DMS53 treated with DMSO at 0.1 percent for 48 hours (cell line): ENCODE measurements around the gene CA7.
"Not testable (repeated sequence)": the region's sequence is repeated elsewhere in the genome, so short reads cannot be mapped to it uniquely, and the experiment has no call there.

ENCODE experiments used
- DNase-seq: peaks from one replicate; lab custom pipeline; 2025; ENCODE audit not compliant: unreplicated experiment; lab: John Stamatoyannopoulos, UW

Gene CA7

DNA sequence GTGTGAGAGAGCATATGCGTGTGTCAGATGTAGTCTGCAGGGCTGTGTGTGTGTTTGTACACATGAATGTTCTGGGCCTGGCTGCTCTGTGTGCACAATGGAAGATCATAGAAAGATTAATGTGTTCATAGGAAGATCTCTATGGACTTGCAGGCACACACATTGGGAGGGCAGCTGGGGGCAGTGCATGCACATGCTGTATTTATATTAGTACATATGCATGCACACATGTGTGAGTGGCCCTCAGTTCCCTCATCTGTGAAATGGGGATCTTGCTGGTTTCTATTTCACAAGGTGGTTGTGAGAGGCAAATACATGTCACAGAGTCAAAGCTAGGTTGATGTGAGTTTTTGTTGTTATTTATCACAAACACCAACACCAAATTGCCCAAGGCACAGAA lies 2.1 kb downstream of the CA7 start:
- no peak for DNase-seq

DNA sequence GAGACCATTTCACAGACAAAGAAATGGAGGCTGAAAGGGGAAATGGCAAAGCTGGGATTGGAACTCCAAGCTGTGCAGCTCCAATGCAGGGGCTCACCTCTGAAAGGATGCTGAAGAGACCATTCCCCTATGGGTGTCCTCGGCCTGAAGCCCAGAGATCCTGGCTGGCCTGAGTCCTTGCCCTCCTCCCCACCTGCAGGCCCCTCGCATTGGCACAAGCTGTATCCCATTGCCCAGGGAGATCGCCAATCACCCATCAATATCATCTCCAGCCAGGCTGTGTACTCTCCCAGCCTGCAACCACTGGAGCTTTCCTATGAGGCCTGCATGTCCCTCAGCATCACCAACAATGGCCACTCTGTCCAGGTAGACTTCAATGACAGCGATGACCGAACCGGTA lies 2.6 kb downstream of the CA7 start:
- DNase-seq = no peak

DNA sequence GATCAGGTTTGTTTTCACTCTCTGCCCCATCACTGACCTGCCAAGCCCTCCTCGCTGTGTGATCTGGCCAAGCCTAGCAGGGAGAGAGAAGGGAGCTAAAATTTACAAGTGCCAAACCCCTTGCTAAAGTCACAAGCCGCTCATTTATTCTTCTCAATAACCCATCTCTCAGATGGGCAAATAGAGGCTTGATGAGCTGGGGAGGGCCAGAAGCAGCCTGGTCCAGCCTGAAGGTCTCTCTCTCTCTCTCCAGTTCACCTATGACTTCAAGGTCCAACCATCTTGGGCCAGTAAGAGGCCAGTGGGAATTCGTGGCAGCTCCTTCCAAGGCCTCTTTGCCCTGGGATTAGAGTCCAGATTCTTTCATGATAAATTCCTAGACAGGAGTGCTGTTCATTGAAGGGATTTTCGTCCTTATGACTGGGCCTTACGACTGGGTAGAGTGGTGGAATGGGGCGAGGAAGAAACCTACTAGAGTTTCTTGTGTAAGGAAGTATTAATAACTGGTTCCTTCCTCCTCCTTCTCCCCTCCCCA lies 3.4 kb downstream of the CA7 start:
- DNase-seq = no peak

DNA sequence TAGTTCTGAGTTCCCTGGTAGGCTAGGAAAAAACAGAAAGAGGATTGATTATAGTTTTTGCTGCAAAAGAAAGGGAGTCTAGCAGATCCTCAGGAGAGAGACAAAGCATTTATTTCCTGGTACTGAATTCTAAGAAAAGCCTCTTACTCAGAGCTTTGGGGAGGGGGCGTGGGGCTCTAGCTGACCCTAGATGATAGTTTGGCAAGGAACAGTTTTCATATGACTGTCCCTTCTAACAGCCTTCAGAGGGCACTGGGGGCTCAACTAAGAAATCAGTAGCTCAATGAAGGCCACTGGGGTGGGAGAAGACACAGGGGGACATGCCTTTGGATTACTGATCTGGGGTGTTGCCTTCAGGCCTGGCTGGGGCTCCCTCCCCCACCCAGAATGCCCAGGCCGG lies 4.0 kb downstream of the CA7 start:
- no peak for DNase-seq

DNA sequence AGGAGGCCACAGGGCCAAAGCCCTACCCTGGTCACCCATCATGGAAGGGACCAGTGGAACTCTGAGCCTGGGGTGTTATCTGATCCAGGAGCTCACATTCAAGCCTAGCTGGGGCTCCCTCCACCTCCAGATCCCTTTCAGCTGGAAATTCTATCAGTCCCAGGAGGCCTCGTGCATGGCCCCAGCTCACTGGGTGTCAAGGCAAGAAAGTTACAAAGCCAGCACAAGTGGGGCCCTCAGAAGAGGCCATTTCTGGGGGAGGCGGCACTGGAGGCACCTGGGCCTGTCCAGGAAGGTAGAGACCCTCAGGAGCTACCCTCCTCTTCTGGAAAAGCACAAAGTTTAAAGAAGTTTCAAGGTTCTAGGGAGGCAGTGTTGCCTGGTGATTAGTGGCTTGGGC lies 4.8 kb downstream of the CA7 start:
- no peak for DNase-seq

DNA sequence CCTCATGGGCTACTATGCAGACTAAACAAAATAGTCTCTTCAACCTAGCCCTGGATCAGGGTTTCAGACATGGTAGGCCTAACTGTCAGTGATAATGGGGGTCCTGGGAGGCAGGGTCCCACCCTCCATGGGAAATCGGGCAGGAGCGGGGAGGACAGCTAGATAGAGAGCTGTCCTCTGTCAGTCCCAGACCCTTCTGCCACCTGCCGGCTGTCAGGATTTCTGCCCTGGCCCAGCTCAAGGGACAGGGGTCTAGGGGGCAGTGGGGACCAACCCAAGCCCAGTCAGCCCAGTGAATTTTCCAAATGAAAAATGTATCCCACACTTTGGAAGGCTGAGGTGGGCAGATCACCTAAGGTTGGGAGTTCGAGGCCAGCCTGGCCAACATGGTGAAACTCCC lies 5.3 kb downstream of the CA7 start:
- no peak for DNase-seq

DNA sequence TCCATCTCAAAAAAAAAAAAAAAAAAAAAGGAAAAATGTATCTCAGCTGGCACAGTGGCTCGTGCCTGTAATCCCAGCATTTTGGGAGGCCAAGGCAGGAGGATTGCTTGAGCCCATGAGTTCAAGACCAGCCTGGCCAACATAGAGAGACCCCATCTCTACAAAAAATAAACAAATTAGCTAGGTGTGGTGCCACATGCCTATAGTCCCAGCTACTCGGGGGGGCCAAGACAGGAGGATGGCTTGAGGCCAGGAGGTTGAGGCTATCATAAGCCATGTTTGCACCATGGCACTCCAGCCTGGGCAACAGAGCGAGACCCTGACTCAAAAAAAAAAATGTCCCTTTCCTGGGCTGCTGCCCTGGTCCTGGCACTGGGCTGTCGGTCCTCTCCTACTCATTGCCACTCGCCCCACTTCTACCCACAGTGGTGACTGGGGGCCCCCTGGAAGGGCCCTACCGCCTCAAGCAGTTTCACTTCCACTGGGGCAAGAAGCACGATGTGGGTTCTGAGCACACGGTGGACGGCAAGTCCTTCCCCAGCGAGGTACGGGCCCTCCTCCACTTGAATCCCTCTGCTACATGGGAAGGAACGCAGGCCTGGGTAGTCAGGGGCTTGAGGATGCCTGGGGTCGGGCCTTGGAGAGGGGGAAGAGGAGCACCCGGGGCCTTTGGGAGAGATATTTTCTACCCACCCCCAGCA lies 6.1 kb downstream of the CA7 start:
- no peak for DNase-seq

DNA sequence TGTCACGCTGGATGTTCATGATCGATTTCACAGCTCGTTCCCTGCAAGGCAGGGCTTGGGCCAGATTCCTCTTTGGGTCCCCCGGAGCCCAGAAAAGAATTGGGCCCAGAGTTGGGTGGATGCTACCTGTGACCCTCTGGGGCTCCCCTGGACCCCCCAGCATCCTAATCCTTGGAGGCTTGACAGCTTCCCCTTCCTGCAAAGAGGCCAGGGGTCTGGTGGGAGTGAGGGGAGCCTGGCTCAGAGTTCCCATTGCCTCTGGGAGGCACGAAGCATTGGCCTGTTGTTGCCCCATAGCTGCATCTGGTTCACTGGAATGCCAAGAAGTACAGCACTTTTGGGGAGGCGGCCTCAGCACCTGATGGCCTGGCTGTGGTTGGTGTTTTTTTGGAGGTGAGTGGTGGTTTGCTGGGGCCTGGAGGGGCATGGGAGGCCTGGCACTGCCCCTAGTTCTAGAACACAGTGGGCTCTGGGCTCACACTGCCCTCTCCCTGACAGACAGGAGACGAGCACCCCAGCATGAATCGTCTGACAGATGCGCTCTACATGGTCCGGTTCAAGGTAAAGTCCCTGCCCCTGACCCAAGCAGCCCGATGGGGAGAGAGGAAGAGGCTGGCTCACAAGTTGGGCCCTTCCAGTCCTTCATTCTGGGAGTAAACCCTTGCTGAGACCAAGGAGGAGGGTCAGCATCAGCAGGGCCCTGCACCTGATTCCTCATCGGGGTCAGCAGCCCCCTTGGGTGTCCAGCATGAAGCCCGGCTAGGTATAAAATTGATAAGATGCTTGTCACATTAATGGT lies 7.2 kb downstream of the CA7 start:
- DNase-seq = no peak

DNA sequence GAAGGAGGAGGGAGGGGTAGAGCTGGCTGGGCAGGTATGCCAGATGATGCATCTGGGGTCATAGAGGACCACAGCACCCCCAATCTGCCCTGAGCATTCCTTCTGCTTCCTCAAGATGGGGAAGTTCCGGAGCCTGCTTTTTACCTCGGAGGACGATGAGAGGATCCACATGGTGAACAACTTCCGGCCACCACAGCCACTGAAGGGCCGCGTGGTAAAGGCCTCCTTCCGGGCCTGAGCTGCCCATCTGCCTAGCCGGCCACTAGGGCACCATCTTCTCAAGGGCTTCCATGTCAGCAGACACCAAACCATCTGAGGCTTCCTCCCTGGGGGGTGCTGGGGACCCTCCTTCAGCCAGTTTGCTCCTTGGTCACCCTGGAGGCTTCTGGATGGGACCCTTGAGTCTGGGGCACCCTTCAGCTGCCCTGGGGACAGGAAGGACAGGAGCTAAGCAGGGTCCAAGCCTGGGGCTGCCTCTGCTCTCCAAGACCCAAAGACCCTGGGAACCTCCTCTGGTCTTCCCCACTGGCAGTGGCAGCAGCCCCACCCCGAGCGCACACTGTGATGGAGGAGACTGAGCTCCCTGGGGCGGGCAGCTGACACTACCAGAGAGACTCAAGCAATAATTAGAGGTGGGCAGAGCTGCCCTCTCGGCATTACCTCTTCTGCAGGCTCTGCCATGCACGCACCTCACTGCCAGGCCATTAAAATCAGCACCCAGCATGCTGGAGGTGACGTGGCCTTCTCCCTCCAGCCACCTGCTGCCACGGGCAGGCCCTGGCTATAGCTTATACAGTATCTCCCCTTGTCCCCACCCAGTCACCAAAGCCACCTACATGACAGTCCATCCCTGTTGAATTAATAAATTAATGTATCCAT lies 9.3 kb downstream of the CA7 start:
- DNase-seq = no peak

DNA sequence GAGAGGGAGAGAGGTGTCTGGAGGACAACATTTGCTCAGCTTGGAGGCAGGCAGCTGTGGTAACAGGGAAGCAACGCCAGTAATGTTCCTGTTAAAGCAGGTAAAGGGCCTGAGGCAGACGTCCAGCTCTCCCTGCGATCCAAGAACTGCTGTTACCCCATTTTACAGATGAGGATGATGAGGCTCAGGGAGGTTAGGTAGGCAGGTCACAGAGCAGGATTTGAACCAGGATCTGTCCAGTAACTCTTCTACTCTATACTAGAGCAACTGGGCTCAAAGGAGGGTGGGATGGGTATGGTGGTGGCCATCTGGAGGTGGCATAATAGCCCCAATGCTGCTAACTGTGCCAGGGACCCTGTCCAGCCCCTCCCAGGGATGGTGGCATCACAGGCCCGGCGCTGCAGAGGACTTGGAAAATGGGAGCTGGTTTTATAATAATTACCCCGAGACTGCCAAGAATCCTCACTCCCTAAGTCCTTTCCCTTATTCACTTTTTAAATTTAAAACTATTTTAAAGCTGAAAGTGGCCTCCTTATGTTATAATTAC lies 12.0 kb downstream of the CA7 start:
- DNase-seq = no peak

DNA sequence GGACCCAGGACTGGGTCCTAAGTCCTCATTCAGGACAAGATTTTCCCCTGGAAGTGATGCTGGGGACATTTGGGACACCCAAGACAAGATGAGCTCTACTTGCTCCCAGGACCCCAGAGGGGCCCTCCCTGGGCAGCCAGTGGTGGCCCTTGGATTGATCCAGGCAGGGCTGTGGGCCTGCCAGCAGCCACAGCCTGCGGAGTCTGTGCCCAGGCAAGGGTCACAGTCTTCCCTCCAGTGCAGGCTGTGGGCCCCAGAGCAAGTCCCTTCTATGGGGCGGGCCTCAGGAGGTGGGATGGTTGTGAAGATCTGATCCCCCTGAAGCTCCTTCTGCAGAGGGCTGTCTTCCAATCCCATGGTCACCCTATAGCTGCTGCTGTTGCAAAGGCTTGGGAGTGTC lies 12.6 kb downstream of the CA7 start:
- no peak for DNase-seq

DNA sequence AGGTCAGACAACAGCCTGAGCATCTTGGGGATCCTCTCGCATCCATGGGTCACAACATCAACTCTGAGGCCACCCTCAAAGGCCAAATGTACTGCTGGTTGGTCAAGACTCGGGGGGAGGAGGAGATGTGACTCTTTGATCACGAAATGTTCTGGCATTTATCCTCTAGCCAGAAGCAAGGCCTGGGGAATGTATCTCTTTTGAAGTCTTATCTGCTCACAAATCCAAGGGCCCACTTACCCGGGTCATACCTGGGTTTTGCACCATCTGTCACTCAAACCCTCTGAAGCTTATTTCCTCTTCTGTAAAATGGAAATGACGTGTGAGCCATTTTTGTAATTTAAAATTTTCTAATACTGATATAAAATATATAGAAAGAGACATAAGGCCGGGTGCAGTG lies 13.2 kb downstream of the CA7 start:
- no peak for DNase-seq

DNA sequence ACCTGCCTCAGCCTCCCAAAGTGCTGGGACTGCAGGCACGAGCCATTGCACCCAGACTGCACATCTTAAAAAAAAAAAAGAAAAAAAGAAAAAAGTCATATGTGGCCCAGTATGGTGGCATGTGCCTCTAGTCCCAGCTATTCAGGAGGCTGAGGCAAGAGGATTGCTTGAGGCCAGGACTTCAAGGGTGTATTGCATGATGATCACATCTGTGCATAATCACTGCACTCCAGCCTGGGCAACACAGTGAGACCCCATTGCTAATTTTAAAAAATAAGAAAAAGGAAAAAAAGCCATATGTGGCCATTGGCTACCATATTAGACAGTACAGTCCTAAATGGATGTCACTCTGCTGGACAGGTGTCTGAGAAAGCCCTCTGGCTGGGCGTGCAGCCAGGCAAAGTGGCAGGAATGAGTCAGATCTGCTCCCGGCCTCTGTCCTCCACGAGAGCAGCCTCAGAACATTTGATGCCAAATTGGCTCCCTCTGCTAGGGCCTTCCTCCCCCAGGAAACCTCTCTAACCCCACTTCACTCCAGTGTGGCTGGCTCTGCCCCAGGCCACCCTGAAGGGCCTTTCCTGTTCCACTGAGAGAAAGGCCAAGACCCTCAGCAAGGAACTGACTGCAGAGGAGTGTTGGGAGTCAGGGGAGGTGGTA lies 14.7 kb downstream of the CA7 start:
- DNase-seq = peak; percentile 45

DNA sequence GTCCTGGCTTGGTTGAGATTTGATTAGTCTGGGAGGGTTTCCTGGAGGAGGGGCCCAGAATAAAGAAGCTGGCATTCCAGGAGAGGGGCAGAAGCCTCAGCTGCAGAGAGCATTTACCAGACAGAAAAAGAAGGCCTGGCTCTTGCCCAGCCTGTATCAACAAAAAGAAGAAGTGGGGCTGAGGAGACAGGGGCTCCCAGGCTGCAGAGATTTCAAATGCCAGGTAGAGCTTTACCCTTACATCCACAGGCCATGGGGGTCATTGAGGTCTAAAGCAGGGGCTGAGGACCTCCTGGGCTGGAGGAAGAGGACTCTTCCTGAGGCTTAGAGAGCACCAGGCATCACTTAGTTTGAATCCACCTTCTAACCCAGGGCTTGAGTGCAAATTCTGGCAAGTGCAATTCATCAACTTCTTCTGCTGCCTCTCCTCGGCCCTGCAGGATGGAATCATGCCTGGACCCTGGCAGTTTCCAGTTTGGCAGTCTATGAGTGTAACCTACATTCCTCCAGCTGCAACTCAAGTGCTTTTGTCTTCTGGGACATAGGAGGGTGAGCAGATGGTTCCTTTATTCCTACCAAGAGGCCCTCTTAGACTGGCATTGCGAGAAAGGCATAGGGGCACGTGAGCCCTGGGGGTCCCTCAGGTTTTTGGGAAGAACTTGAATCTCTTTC lies 15.3 kb downstream of the CA7 start:
- no peak for DNase-seq

DNA sequence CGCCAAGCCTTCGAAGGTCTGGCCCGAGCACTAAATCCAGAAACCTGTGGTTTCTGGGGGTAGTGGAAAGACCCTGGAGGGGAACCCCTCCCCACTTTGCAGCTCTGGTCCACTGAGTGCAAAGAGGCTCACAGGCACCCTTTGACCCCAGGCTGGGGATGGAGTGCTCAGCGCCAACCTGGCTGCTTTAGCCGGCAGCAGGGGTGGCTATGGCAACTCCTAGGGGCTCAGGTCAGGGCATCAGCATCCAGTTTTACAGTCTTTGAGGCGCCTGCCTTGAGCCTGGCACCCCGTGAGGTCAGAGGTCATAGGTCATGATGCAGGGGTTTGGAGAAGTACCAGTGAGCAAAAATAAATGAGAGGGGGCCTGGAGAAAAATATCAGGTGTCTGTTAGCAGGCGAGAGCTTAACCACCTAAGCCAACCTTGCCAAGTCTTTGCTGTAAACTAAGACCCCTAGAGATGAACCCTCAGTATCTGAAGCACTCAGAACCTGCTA lies 17.9 kb downstream of the CA7 start:
- DNase-seq = no peak

DNA sequence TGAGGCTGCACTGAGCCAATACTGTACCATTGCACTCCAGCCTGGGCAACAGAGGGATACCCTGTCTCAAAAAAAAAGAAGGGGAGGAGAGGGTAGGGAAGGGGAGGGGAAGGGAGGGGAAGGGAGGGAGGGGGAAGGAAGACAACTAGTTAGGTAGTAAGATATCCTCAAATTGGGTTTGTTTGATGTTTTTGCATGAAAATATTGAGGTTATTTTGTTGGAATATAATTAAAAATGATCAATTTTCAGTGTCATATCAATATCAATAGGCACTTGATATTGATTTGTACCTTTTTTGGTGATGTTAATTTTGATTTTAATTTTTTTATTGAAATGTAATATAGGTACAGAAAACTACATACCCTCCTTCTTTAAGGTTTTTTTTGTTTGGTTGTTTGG lies 19.5 kb downstream of the CA7 start:
- no peak for DNase-seq

DNA sequence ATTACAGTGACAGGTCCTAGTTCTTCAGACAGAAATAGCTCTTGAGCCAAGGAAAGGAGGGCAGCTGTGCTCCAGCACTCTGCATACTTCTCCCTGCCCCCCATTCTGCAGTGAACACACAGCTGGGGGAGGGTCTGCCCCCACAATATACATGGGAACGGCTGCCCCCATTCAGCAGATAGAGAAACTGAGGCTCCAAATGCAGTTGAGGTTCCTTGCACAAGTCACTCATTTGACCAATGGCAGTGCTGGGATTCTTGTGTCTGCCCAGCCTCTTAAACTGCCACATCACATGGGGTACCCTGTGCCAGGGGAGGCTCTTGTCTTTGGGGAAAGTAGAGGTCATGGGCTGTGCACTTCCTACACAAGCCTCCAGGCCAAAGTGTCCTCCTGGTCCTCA lies 25.2 kb downstream of the CA7 start:
- DNase-seq = no peak

DNA sequence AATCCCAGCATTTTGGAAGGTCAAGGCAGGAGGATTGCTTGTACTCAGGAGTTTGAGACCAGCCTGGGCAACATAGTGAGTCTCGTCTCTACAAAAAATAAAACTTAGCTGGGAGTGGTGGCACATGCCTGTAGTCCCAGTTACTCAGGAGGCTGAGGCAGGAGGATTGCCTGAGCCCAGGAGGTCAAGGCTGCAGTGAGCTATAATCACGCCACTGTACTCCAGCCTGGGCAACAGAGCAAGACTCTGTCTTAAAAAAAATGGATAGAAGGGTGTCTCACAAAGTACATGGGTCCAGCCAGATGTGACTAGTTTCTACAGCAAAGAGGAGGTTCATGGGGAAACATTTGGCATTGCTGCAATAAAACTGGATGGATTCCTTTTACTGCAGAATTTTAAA lies 27.1 kb downstream of the CA7 start:
- not testable (repeated sequence) for DNase-seq

DNA sequence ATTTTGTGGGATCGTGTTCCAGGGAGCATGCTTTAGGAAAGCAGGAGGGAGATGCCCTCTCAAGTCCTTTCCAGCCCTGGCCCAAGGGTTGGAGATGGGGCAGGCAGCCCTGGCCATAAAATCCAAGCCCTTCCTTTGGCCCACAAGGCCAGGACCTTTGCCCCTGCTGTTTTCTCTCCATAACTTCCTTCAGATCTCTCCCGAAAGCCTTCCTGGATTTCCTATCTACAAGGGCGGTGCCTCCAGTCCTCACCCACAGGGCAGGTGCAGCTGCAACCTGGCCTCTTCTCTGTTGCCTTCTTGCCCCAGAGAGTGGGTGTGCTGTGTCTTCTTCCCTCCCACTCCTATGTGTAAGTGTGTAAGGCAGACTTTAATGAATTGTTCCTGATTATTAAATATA lies 27.6 kb downstream of the CA7 start:
- DNase-seq = no peak

DNA sequence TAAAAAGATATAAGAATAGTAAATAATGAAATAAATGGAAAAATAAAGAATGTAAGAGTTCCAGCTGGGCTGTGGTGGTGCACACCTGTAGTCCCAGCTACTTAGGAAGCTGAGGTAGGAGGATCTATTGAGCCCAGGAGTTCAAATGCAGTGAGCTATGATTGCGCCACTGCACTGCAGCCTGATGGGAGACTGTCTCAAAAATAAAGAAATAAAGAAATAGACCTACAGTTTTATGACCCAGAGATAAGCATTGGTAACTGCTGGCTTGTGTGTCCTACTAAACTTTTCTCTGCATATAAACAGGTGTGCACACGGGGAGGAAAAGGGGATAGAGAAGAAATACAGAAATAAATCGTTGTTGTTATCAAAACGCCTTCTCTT lies 28.3 kb downstream of the CA7 start:
- DNase-seq = no peak
